Activated CD8-positive, alpha-beta memory T cell treated with anti-CD3 and anti-CD28 coated beads for 1 hour (primary cell): Measurements from ENCODE around the gene LMF1.
"Not testable (repeated sequence)": the region's sequence is repeated elsewhere in the genome, so short reads cannot be mapped to it uniquely, and the experiment has no call there.

ENCODE experiments used
- DNase-seq, 2 donors: peaks; one replicate each; pipeline ENCODE4 v3.0.0-alpha.2; 2020; ENCODE audit warnings: low read depth in 1 of 2; ENCODE audit errors: extremely low read depth in 1 of 2

LMF1 gene

GRCh38 chr16:839643-840408 lies 131.0 kb downstream of the LMF1 start:
- no peak for DNase-seq

- DNase-seq, result no peak
Measured at GRCh38 chr16:838741-839140, 132.0 kb downstream of the LMF1 start.

GRCh38 chr16:836822-837221 lies 134.0 kb downstream of the LMF1 start:
- not testable (repeated sequence) for DNase-seq

GRCh38 chr16:836221-836620 lies 134.6 kb downstream of the LMF1 start:
- no peak for DNase-seq

GRCh38 chr16:835373-835772 lies 135.4 kb downstream of the LMF1 start:
- no peak for DNase-seq

- no peak for DNase-seq
Measured at GRCh38 chr16:833411-833810, 137.4 kb downstream of the LMF1 start.

- DNase-seq, result no peak
Measured at GRCh38 chr16:832652-833336, 138.0 kb downstream of the LMF1 start.

- DNase-seq, result no peak
Measured at GRCh38 chr16:831571-832413, 139.0 kb downstream of the LMF1 start.

GRCh38 chr16:830871-831570 lies 139.8 kb downstream of the LMF1 start:
- no peak for DNase-seq

- DNase-seq, result no peak
Measured at GRCh38 chr16:830107-830870, 140.5 kb downstream of the LMF1 start.

- DNase-seq, result no peak
Measured at GRCh38 chr16:828891-829290, 141.9 kb downstream of the LMF1 start.

GRCh38 chr16:827513-827912 lies 143.3 kb downstream of the LMF1 start:
- DNase-seq, result no peak

- DNase-seq, result no peak
Measured at GRCh38 chr16:825341-826061, 145.3 kb downstream of the LMF1 start.

- DNase-seq, result no peak
Measured at GRCh38 chr16:824601-825000, 146.2 kb downstream of the LMF1 start.

- DNase-seq, result no peak
Measured at GRCh38 chr16:824194-824593, 146.6 kb downstream of the LMF1 start.

GRCh38 chr16:822909-823297 lies 147.9 kb downstream of the LMF1 start:
- no peak for DNase-seq

- no peak for DNase-seq
Measured at GRCh38 chr16:822174-822908, 148.4 kb downstream of the LMF1 start.

GRCh38 chr16:821751-822150 lies 149.0 kb downstream of the LMF1 start:
- no peak for DNase-seq

- no peak for DNase-seq
Measured at GRCh38 chr16:820748-821147, 150.0 kb downstream of the LMF1 start.
